Measurements from ENCODE around the gene COX7B2. TPM values are rescaled to one million over a fixed set of nuclear protein-coding genes. Genes with fewer than 3 reads are reported as not detected.

Gene COX7B2
- total RNA-seq, 1 donor from 2014 or later, result not detected

DNA sequence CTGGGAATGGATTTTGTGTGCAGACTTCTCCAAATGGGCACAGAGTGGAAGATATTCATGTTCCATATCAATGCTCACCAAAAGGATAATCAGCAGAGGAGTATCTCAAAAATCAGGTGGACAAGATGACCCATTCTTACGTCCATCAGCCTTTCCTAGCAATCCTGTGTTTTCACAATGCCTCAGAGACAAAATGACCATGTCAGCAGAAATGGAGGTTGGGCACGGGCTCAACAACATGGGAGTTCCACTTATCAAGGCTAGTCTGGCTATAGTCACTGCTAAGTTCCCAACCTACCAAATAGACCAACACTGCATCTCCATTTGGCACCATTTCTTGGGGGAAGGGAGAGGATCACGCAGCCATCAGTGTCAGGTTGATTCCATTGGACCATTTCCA, 179.0 kb downstream of the COX7B2 start:
- DNase-seq (ENCODE audit: low spot score, unreplicated experiment), result no peak
- Mint-ChIP-seq H3K36me3 (ENCODE audit: insufficient read depth) (no peaks in the 10 kb centered on the region), H3K9me3 (ENCODE audit: low read depth) (peaks cover 8% of the 10 kb centered on the region), H3K4me3 (ENCODE audit: low read depth) (no peak overlapping the region), H3K27me3 (no peaks in the 10 kb centered on the region), H3K27ac (no peak overlapping the region), H3K4me1 (ENCODE audit: low read depth) (no peaks in the 10 kb centered on the region)
- TF ChIP-seq, protein P1, sequence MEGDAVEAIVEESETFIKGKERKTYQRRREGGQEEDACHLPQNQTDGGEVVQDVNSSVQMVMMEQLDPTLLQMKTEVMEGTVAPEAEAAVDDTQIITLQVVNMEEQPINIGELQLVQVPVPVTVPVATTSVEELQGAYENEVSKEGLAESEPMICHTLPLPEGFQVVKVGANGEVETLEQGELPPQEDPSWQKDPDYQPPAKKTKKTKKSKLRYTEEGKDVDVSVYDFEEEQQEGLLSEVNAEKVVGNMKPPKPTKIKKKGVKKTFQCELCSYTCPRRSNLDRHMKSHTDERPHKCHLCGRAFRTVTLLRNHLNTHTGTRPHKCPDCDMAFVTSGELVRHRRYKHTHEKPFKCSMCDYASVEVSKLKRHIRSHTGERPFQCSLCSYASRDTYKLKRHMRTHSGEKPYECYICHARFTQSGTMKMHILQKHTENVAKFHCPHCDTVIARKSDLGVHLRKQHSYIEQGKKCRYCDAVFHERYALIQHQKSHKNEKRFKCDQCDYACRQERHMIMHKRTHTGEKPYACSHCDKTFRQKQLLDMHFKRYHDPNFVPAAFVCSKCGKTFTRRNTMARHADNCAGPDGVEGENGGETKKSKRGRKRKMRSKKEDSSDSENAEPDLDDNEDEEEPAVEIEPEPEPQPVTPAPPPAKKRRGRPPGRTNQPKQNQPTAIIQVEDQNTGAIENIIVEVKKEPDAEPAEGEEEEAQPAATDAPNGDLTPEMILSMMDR (IDR thresholded peaks at IDR 0.05; ENCODE audit: unreplicated experiment), result no peak

DNA sequence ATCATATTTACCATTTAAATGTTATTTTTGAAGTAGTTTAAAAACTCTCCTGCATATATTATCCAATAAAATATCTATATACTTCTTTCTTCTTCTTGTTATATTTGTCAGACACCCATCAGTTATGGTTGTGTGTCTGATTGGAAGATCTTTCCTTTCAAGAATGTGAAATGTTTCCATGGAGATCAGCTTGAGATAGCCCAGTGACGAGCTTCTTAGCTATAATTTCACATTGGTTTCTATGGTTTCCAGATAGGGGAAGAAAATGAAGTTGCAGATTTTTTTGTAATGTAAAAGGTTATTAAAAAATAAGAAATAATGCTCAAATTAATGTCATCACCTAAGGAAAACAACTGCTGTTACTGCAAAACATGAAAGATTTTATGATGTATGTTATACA, 189.0 kb downstream of the COX7B2 start:
- peaks cover 5% of the 10 kb centered on the region for H3K9me3 Mint-ChIP-seq (ENCODE audit: low read depth)
- TF ChIP-seq, protein P1 (IDR thresholded peaks at IDR 0.05; ENCODE audit: unreplicated experiment), result no peak
- H3K36me3 Mint-ChIP-seq (ENCODE audit: insufficient read depth), result no peaks in the 10 kb centered on the region
- H3K4me3 Mint-ChIP-seq (ENCODE audit: low read depth), result no peak overlapping the region
- H3K27me3 Mint-ChIP-seq, result no peaks in the 10 kb centered on the region
- no peaks in the 10 kb centered on the region for H3K4me1 Mint-ChIP-seq (ENCODE audit: low read depth)
- no peak for DNase-seq (ENCODE audit: low spot score, unreplicated experiment)
- H3K27ac Mint-ChIP-seq, result no peak overlapping the region

DNA sequence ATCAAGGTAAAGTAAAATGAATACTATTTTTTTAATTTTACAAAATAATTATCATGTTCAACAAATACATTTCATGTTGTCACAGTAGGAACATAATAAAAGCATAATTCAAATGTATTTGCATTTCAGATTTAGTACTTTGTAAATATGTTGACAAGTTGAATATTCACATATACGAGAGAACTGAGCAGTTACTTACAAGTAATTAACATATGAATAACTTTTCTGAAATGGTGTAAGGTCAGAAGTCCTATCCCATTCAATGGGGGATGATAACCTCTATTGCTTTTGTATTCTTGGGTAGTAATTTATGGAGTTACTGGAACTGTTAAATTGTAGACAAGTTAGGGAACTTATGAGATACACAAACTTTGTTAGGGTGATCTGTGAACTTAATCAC, 191.1 kb downstream of the COX7B2 start:
- no peak overlapping the region for H3K27ac Mint-ChIP-seq
- TF ChIP-seq, protein P1 (IDR thresholded peaks at IDR 0.05; ENCODE audit: unreplicated experiment), result no peak

DNA sequence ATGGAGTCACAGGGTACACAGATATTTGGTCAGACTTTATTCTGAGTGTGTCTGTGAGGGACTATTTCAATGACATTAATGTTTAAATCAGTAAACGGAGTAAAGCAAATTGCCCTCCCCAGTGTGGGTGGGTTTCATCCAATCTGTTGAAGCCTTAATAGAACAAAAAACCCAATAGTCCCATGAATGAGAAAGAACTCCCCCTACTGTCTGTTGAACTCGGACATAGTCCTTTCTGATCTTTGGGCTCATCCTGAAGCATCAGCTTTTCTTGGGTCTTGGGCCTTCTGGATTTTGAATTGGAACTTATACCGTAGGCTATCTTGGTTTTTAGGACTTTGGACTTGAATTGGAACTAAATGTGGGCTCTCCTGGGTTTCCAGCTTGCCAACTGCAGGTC, 193.6 kb downstream of the COX7B2 start:
- Mint-ChIP-seq H3K9me3 (ENCODE audit: low read depth) (no peaks in the 10 kb centered on the region), H3K4me1 (ENCODE audit: low read depth) (no peaks in the 10 kb centered on the region), H3K36me3 (ENCODE audit: insufficient read depth) (no peaks in the 10 kb centered on the region), H3K27ac (no peak overlapping the region), H3K4me3 (ENCODE audit: low read depth) (no peak overlapping the region), H3K27me3 (no peaks in the 10 kb centered on the region)
- TF ChIP-seq, protein P1 (IDR thresholded peaks at IDR 0.05; ENCODE audit: unreplicated experiment), result no peak
- DNase-seq (ENCODE audit: low spot score, unreplicated experiment), result no peak

More for the DNA sequence above, 191.1 kb downstream of the COX7B2 start:
- Mint-ChIP-seq H3K36me3 (ENCODE audit: insufficient read depth) (no peaks in the 10 kb centered on the region), H3K4me3 (ENCODE audit: low read depth) (no peak overlapping the region), H3K27me3 (no peaks in the 10 kb centered on the region), H3K9me3 (ENCODE audit: low read depth) (no peaks in the 10 kb centered on the region), H3K4me1 (ENCODE audit: low read depth) (no peaks in the 10 kb centered on the region)
- DNase-seq (ENCODE audit: low spot score, unreplicated experiment), result no peak

DNA sequence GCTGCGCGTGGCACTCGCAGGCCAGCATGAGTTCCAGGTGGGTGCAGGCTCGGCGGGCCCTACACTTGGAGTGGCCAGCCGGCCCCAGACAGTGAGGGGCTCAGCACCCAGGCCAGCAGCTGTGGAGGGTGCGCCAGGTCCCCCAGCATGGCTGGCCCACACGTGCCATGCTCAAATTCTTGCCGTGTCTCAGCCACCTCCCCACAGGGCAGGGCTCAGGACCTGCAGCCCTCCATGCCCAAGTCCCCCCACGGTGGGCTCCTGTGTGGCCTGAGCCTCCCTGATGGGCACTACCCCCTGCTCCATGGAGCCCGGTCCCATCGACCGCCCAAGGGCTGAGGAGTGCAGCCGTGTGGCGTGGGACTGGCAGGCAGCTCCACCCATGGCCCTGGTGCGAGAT, 210.2 kb downstream of the COX7B2 start:
- Mint-ChIP-seq H3K27me3 (no peaks in the 10 kb centered on the region), H3K4me3 (ENCODE audit: low read depth) (no peak overlapping the region), H3K9me3 (ENCODE audit: low read depth) (peaks cover 8% of the 10 kb centered on the region), H3K36me3 (ENCODE audit: insufficient read depth) (no peaks in the 10 kb centered on the region), H3K4me1 (ENCODE audit: low read depth) (no peaks in the 10 kb centered on the region), H3K27ac (no peak overlapping the region)
- no peak for DNase-seq (ENCODE audit: low spot score, unreplicated experiment)
- TF ChIP-seq, protein P1 (IDR thresholded peaks at IDR 0.05; ENCODE audit: unreplicated experiment), result no peak

Other genes with a start within 250 kb of the COX7B2 start
- gene GABRA4, start 84.3 kb upstream of the COX7B2 start, total RNA-seq, result not detected in 2 replicates
- 1.2 and 1.6 TPM in 2 replicates for gene GABRB1, start 122.3 kb upstream of the COX7B2 start, total RNA-seq

Measured in progenitor cell of endocrine pancreas (in vitro differentiated cells).